NCI-H748 treated with DMSO at 0.1 percent for 48 hours (cell line): ENCODE data around the gene HPGDS.
"Not testable (repeated sequence)": the region's sequence is repeated elsewhere in the genome, so short reads cannot be mapped to it uniquely, and the experiment has no call there.

Experiments
- DNase-seq: peaks from one replicate; lab custom pipeline; 2025; lab: John Stamatoyannopoulos, UW

The HPGDS gene

GRCh38 chr4:94319927-94320326 is 22.7 kb downstream of the HPGDS start:
- not testable (repeated sequence) for DNase-seq

- no peak for DNase-seq
Observed at GRCh38 chr4:94307231-94307871, 35.3 kb downstream of the HPGDS start.

GRCh38 chr4:94306713-94307112 is 35.9 kb downstream of the HPGDS start:
- no peak for DNase-seq

- DNase-seq, result no peak
Observed at GRCh38 chr4:94305466-94306225, 37.0 kb downstream of the HPGDS start.

GRCh38 chr4:94304365-94304971 is 38.2 kb downstream of the HPGDS start:
- peak; percentile 0 for DNase-seq

- no peak for DNase-seq
Observed at GRCh38 chr4:94302191-94302590, 40.4 kb downstream of the HPGDS start.

- peak; percentile 10 for DNase-seq
Observed at GRCh38 chr4:94298725-94299252, 43.8 kb downstream of the HPGDS start.

- DNase-seq, result not testable (repeated sequence)
Observed at GRCh38 chr4:94295473-94295872, 47.2 kb downstream of the HPGDS start.

- not testable (repeated sequence) for DNase-seq
Observed at GRCh38 chr4:94293981-94294380, 48.7 kb downstream of the HPGDS start.

GRCh38 chr4:94290245-94290644 is 52.4 kb downstream of the HPGDS start:
- DNase-seq, result no peak

GRCh38 chr4:94285666-94286065 is 57.0 kb downstream of the HPGDS start:
- peak; percentile 1 for DNase-seq

GRCh38 chr4:94284889-94285288 is 57.7 kb downstream of the HPGDS start:
- no peak for DNase-seq

- no peak for DNase-seq
Observed at GRCh38 chr4:94278781-94279180, 63.9 kb downstream of the HPGDS start.

- no peak for DNase-seq
Observed at GRCh38 chr4:94277534-94277933, 65.1 kb downstream of the HPGDS start.

- DNase-seq, result no peak
Observed at GRCh38 chr4:94276204-94276603, 66.4 kb downstream of the HPGDS start.

GRCh38 chr4:94274912-94275311 is 67.7 kb downstream of the HPGDS start:
- no peak for DNase-seq

GRCh38 chr4:94271248-94271647 is 71.4 kb downstream of the HPGDS start:
- DNase-seq, result no peak

- DNase-seq, result no peak
Observed at GRCh38 chr4:94267037-94267436, 75.6 kb downstream of the HPGDS start.

- DNase-seq, result no peak
Observed at GRCh38 chr4:94262163-94263016, 80.2 kb downstream of the HPGDS start.

GRCh38 chr4:94256828-94257227 is 85.8 kb downstream of the HPGDS start:
- no peak for DNase-seq

GRCh38 chr4:94256144-94256783 is 86.4 kb downstream of the HPGDS start:
- DNase-seq, result no peak
